NOMO-1 treated with DMSO at 0.1 percent for 48 hours (cell line): ENCODE data around the gene ABHD2.
"Not testable (repeated sequence)": the region's sequence is repeated elsewhere in the genome, so short reads cannot be mapped to it uniquely, and the experiment has no call there.

Experiments used
- DNase-seq: peaks from one replicate; lab custom pipeline; 2025; ENCODE audit not compliant: unreplicated experiment; lab: John Stamatoyannopoulos, UW

ABHD2 gene

DNA sequence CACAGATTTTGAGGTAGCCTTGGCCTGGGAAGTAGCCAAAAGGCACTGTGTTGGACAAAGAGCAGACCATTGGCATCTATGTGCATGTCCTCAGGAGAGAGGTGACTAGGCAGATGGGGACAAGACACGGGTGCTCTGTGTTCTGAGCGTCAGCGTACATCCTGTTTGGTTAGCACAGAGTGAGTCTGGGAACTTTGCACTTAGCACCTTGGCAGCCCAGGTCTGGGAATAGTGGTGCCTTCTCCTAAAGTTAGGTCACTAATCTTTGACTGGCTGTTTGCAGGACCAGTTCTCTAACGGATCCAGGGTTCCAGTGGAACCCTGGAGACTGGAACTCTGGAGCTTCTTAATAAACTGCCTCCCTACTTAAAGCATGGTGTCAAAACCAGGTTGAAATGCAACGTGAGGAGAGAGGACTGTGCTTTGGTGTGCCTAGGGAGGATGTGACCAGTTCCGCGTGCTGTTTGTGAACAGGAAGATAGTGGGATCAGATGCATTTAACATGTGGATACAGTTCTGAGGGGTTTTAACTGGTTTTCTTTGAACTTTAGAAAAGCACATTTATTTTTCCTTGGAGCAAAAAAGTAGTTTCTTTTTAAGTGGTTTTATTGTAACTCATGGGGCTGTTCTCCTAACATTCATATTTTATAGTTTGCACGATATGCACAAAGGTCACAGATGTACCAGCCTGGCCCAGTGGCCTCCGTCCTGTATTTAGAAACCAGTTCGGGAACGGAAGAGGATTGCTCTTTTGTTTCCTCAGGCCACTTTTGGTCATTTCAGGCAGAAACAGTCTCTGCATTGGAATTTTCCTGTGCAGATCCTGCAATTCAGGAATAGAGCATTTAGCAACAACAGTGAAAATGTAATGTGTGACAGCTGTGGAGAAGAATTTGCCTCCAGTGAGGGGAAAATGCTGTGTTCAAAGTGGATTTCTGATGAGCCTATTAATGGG is 48.8 kb downstream of the ABHD2 start:
- DNase-seq = no peak

DNA sequence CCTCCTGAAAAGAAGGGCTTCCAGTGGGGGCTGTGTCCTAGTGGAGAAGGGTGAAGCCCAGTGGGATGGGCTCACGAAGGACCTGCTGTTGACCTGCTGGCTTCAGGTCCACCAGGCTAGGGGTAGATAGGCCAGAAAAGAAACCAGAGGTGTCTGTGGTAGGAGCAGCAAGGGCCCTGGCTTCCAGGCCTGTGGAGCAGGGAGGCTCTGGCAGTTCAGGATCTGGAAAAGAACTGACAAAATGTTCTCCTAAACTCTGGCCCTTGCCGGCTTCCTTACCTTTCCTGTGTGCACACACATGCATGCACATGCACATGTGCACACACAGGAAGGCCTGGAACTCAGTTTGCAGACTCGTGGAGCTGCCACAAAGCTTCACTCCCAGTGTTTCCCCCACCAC is 49.7 kb downstream of the ABHD2 start:
- no peak for DNase-seq

- DNase-seq = no peak
Observed at GRCh38 chr15:89138999-89139612, 50.9 kb downstream of the ABHD2 start.

DNA sequence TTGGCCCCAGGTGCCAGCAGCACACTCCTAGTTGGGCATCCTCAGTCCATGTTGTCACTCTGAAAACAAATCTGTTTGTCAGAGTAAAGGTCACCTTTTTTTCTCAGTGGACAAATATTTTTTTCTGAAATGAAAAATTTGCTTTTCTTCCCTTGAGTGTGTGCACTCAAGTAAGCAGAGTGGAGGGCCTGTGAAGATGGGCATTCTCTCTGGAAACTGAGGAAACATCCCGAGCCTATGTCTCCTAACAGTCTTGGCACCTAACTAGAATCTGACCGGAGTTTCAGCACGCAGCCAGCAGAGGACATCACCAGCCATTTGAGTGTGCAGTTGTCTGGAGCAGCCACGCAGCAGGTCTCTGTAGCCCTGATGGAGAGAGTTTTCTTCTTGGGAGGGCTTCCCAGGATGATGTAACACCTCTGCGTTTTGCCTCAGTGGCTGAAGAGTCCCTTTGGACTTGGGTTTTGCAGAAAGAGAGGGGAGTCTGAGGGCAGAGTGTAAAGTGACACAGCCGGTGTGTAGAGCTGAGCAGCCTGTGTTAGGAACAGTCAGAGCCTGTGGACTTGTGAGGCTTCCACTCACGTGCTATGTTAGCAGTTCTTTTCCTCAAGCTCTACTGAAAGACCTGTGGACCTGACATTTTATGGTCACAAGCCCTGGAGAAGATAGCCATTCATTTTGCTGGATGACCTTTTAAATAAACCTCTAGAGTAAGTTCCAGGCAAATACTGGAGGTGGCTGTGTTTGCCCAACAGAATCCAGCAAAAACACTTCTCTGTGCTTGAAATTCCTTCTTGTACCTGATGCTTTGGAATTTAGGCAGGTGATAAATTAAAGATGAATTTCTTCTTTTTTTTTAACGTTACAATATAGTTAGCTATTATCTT is 51.6 kb downstream of the ABHD2 start:
- no peak for DNase-seq

- no peak for DNase-seq
Observed at GRCh38 chr15:89140595-89140994, 52.3 kb downstream of the ABHD2 start.

DNA sequence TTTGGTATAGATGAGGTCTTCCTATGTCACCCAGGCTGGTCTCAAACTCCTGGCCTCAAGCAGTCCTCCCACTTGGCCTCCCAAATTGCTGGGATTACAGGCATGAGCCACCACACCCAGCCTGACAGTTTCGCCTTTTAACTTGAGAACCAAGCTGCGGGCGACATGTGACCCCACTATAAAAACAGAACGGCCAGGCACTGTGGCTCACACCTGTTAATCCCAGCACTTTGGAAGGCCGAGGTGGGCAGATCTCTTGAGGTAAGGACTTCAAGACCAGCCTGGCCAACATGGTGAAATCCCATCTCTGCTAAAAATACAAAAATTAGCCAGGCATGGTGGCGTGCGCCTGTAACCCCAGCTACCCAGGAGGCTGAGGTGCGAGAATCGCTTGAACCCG is 52.9 kb downstream of the ABHD2 start:
- DNase-seq = not testable (repeated sequence)

DNA sequence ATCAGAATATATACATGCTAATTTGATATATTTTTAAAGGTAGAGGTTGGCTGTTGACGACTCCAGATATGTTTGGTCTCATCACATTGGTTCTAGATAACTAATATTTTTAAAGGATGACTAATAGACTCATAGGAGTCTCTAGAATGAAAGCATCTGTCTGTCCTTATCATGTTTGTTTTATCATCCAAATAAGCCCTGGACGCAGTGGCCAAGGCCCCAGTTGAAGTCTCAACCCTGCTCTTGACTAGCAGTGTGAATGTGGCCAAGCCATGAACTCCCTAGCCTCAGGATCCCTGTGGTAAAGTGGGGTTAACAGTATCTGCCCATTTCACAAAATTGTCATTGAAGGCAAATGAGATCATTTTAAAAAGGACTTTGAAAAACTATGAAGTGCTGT is 53.6 kb downstream of the ABHD2 start:
- DNase-seq = no peak

GRCh38 chr15:89142423-89142822 is 54.2 kb downstream of the ABHD2 start:
- no peak for DNase-seq

- peak; percentile 96 for DNase-seq
Observed at GRCh38 chr15:89143503-89144162, 55.4 kb downstream of the ABHD2 start.

DNA sequence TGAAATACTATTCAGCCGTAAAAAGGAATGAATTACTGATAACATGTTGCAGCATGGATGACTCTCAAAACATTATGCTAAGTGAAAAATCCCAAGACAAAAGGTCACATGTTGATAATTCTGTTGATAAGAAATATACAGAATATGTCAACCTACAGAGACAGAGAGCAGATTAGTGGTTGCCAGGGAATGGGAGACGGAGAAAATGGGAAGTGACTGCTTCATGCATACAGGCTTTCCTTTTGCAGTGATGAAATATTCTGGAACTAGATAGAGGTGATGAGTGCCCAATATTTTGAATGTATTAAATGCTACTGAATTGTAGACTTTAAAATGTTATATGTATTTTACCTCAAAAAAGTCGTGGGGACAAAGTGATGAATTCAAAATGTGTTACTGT is 56.2 kb downstream of the ABHD2 start:
- DNase-seq = no peak

DNA sequence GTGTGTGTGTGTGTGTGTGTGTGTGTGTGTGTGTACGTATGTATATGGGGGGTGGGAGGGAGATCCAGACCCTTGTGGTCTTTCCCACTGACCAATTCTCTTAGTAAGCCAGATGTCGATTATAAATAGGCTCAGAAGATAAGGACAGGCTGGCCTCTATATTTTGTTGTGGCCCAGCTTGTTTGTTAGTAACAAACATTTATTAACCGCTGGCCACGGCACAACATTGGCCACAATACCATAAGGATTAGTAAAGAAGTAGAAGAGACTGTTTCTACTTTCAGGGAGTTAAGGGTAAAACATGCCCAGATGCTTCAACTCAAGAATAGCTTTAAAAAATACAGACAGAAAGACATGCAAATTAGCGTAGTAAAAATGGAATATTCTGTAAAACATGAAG is 58.1 kb downstream of the ABHD2 start:
- DNase-seq = no peak

- DNase-seq = no peak
Observed at GRCh38 chr15:89148126-89148525, 59.9 kb downstream of the ABHD2 start.

GRCh38 chr15:89149501-89150101 is 61.3 kb downstream of the ABHD2 start:
- DNase-seq = no peak

DNA sequence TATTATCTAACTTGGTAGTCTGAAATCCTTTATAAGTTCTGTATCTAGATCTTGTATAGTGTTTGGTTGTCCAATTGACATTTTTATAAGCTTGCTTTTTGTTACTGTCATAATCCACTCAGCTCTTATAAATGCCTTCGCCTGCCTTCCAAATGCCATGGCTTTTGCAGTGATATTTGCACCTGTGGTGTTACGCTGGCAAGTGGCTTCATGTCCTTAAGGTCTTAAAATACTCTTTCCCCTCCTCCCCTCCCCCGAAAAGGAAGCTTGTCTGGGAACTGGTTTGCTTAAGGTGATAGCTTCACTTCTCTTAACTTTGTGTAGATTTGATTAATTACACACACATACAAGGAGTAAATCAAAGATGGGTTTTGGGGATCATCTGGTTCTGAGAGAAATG is 62.0 kb downstream of the ABHD2 start:
- no peak for DNase-seq

DNA sequence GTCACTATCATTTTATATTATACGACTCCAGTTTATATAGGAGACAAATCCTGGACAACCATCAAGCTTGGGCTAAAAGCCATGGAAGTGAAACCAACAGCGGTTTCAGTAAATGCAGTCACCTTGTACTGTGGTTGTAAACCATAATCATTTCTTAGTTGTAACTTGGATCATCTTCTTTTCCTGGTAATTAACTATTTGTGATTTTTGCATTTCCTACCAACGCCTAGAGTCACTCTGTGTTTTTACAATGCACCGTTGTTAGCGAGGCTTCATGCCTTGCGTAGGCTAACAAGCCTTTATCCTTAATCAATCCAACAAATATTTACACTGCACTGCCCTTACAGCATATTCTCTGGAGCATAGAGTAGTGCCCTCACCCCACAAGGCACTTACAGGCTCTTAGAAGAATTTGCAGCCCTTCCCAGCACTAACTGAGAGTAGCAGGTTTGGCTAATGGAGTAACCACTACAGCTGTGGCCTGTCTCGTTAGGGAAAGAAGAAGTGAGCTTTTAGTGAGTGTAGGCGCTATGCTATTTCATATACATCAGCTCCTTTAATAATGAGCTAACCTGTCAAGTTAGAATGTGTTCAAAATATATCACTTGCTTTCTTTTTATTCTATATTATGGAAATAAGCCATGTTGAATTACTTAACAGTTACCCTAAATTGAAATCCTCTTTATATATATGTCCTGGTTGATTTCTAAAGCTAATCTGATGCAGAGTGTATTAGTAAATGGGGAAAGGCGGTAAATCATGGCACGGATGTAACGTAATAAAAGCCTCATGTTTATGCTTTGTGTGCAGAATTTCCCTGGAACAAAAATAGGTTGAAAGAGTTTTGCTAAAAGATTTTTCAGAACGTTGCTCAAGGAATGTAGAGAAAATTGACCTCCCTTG is 62.8 kb downstream of the ABHD2 start:
- peak; percentile 83 for DNase-seq

- DNase-seq = no peak
Observed at GRCh38 chr15:89155122-89155521, 66.9 kb downstream of the ABHD2 start.

- DNase-seq = no peak
Observed at GRCh38 chr15:89155656-89156055, 67.4 kb downstream of the ABHD2 start.

GRCh38 chr15:89157061-89157460 is 68.8 kb downstream of the ABHD2 start:
- no peak for DNase-seq

- no peak for DNase-seq
Observed at GRCh38 chr15:89157918-89158564, 69.8 kb downstream of the ABHD2 start.
